ENCODE results near the gene COBL. TPM values are rescaled to one million over a fixed set of nuclear protein-coding genes. Genes with fewer than 3 reads are reported as not detected.

Gene COBL
- total and polyA plus RNA-seq, 2 donors (not counting 3 experiments of a cell fraction or from before 2014, with no cell fraction given): 0.11 TPM; not detected in 1

- no TSS peak for BruUV-seq (replicated peaks)
- DNase-seq (ENCODE audit: low read depth, low spot score) (no peak), FAIRE-seq (no peak)
- Histone ChIP-seq H3K79me2 (ENCODE audit: control insufficient read depth, insufficient read depth, low read length) (no peaks in the 10 kb centered on the region), H3K4me1 (ENCODE audit: control insufficient read depth, extremely low read depth, insufficient read depth, low read length) (no peaks in the 10 kb centered on the region), H3K4me2 (ENCODE audit: insufficient read depth, low read length) (no peak overlapping the region), H3K27ac (ENCODE audit: insufficient read depth, low read depth, low read length) (no peak overlapping the region), H3K4me3 (replicated peaks in 1 of 3; ENCODE audit: insufficient read depth in 1 of 3, low read depth in 1 of 3, low read length in 3 of 3) (no peak overlapping the region), H3K36me3 (ENCODE audit: control insufficient read depth in 2 of 2, extremely low read depth in 1 of 2, insufficient read depth in 2 of 2, low read length in 2 of 2) (no peaks in the 10 kb centered on the region), H4K20me1 (replicated peaks; ENCODE audit: control insufficient read depth, extremely low read depth, insufficient read depth, low read length) (no peaks in the 10 kb centered on the region), H3K27me3 (ENCODE audit: control insufficient read depth in 2 of 2, insufficient read depth in 2 of 2, low read length in 2 of 2) (no peaks in the 10 kb centered on the region), H3K9me1 (replicated peaks; ENCODE audit: control insufficient read depth, extremely low read depth, insufficient read depth, low read length) (no peaks in the 10 kb centered on the region), H2AFZ (ENCODE audit: low read depth, low read length) (no peak overlapping the region), H3K9me3 (replicated peaks; ENCODE audit: control insufficient read depth, insufficient read depth, low read length) (no peaks in the 10 kb centered on the region), H3K9ac (replicated peaks; ENCODE audit: extremely low read depth, insufficient read depth, low read length) (no peak overlapping the region)
- ChIA-PET CTCF (no interaction called here), POLR2A (no interaction called here)
- intact Hi-C loops (cut with micrococcal nuclease): no loop called here
- TF ChIP-seq JUN (IDR thresholded peaks at IDR 0.05; ENCODE audit: borderline replicate concordance, insufficient read depth, insufficient read length, low read depth) (no peak), POLR2AphosphoS5 (IDR thresholded peaks at IDR 0.05; ENCODE audit: insufficient read depth, low read depth, low read length) (no peak), POLR2A (IDR thresholded peaks at IDR 0.05; ENCODE audit: low read depth, low read length) (no peak), GATA2 (IDR thresholded peaks at IDR 0.05; ENCODE audit: insufficient read depth, insufficient read length, low read depth, low read length) (no peak), MAX (IDR thresholded peaks at IDR 0.05; ENCODE audit: insufficient read depth, insufficient read length) (no peak), FOS (IDR thresholded peaks at IDR 0.05; ENCODE audit: borderline replicate concordance, insufficient read depth, low read length) (no peak), CTCF (IDR thresholded peaks at IDR 0.05; ENCODE audit: extremely low read depth in 1 of 2, insufficient read depth in 1 of 2, low read depth in 1 of 2, low read length in 2 of 2) (no peak), MYC (IDR thresholded peaks at IDR 0.05; ENCODE audit: low read depth, low read length) (no peak), EZH2 (IDR thresholded peaks at IDR 0.05; ENCODE audit: borderline replicate concordance, low read depth, low read length, severe bottlenecking) (no peak)
- dilution Hi-C loops (cut with MboI; ENCODE audit: extremely low pct_ligation_motif_present, low sequenced_read_pairs): no loop called here
Measured at GRCh38 chr7:51262796-51263531, 53.6 kb downstream of the COBL start.
